DOHH2 (cell line): ENCODE results near the gene EML4.
"Not testable (repeated sequence)": the region's sequence is repeated elsewhere in the genome, so short reads cannot be mapped to it uniquely, and the experiment has no call there.

Experiments
- H3F3A ChIP-seq: fragments of 200-600 bp; sonication (generic), shearing (Covaris generic); 2 replicates; pipeline ENCODE4 v1.6.0; 2016; ENCODE audit warnings: antibody characterized with exemption, mild to moderate bottlenecking; ENCODE audit not compliant: control insufficient read depth, insufficient read depth
- H3K27ac ChIP-seq: fragments of 200-600 bp; sonication (generic); 2 replicates; pipeline ENCODE4 v1.5.1; 2014; ENCODE audit warnings: low read depth, mild to moderate bottlenecking, low read length, moderate library complexity
- H3K27me3 ChIP-seq: fragments of 200-600 bp; sonication (generic); 2 replicates; pipeline ENCODE4 v1.6.1; 2014; ENCODE audit warnings: mild to moderate bottlenecking, low read length, mixed read lengths; ENCODE audit not compliant: control insufficient read depth
- H3K36me3 ChIP-seq: fragments of 200-600 bp; sonication (generic); 2 replicates; pipeline ENCODE4 v1.6.1; 2014; ENCODE audit warnings: mild to moderate bottlenecking, low read length, moderate library complexity, mixed read lengths; ENCODE audit not compliant: control insufficient read depth
- H3K4me1 ChIP-seq: fragments of 200-600 bp; sonication (generic); 2 replicates; pipeline ENCODE4 v1.6.1; 2014; ENCODE audit warnings: mild to moderate bottlenecking, low read length, mixed read lengths; ENCODE audit not compliant: control insufficient read depth
- H3K4me2 ChIP-seq: fragments of 200-600 bp; sonication (generic); 2 replicates; pipeline ENCODE4 v1.6.0; 2014; ENCODE audit warnings: mild to moderate bottlenecking, low read length, moderate library complexity
- H3K4me3 ChIP-seq: fragments of 200-600 bp; sonication (generic); 2 replicates; pipeline ENCODE4 v1.5.1; 2014; ENCODE audit warnings: mild to moderate bottlenecking, low read length, mixed read lengths
- H3K79me2 ChIP-seq: fragments of 200-600 bp; sonication (generic); 2 replicates; pipeline ENCODE4 v1.6.1; 2014; ENCODE audit warnings: mild to moderate bottlenecking, low read length, mixed read lengths; ENCODE audit not compliant: control insufficient read depth
- H3K9me2 ChIP-seq: fragments of 200-600 bp; sonication (generic); replicated peaks from 2 replicates; pipeline ENCODE4 v1.6.1; 2014; ENCODE audit warnings: mild to moderate bottlenecking, low read length, mixed read lengths; ENCODE audit not compliant: control insufficient read depth
- H3K9me3 ChIP-seq: fragments of 200-600 bp; sonication (generic); 2 replicates; pipeline ENCODE4 v1.6.1; 2014; ENCODE audit warnings: antibody characterized with exemption, low read length, mixed read lengths; ENCODE audit not compliant: control insufficient read depth, insufficient read depth
- H4K20me1 ChIP-seq: fragments of 200-600 bp; sonication (generic); 2 replicates; pipeline ENCODE4 v1.6.0; 2014; ENCODE audit warnings: low read depth, mild to moderate bottlenecking, antibody characterized with exemption, low read length, moderate library complexity; ENCODE audit not compliant: control insufficient read depth, insufficient read depth
- EZH2phosphoT487 ChIP-seq: fragments of 200-600 bp; sonication (generic); IDR thresholded peaks from 2 replicates; pipeline ENCODE4 v1.6.1; 2017; ENCODE audit warnings: borderline replicate concordance, mild to moderate bottlenecking, antibody characterized with exemption, low read length, moderate library complexity, mixed read lengths
- TF ChIP-seq, protein P1 (sequence below): fragments of 200-600 bp; sonication (generic); IDR thresholded peaks from one replicate; pipeline ENCODE4 v1.5.1; 2014; ENCODE audit warnings: antibody characterized with exemption, mild to moderate bottlenecking, low read depth, low read length; ENCODE audit not compliant: poor library complexity, severe bottlenecking

EML4 gene

DNA sequence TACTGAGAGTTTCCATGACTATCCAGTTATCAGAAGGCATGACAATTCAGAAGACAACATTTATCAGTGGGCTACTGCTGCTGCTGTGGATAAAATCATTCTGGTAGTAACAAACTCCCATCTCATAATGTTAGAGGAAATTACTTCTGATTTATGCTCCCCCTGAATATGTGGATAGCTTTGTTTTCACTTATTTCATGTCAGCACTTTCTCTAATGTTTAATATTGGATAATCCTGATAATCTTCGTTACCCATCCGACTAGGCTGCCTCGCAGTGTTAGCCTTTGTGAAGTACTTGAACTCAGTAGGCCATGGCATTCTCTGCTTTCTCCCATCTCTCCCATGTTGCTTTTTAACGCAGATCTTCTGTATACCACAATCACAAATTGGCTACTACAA is 163.4 kb downstream of the EML4 start:
- Histone ChIP-seq H3K4me1 (no peaks in the 10 kb centered on the region), H3K9me3 (no peaks in the 10 kb centered on the region), H3K4me3 (no peak overlapping the region), H3K36me3 (peaks cover 54% of the 10 kb centered on the region), H3K9me2 (no peaks in the 10 kb centered on the region), H3K27me3 (no peaks in the 10 kb centered on the region), H4K20me1 (no peaks in the 10 kb centered on the region; the same call in 1 of the 2 replicates), H3K27ac (no peak overlapping the region), H3F3A (peaks cover 6% of the 10 kb centered on the region), H3K79me2 (no peaks in the 10 kb centered on the region), H3K4me2 (no peak overlapping the region)
- TF ChIP-seq EZH2phosphoT487 = no peak
- TF ChIP-seq, protein P1, sequence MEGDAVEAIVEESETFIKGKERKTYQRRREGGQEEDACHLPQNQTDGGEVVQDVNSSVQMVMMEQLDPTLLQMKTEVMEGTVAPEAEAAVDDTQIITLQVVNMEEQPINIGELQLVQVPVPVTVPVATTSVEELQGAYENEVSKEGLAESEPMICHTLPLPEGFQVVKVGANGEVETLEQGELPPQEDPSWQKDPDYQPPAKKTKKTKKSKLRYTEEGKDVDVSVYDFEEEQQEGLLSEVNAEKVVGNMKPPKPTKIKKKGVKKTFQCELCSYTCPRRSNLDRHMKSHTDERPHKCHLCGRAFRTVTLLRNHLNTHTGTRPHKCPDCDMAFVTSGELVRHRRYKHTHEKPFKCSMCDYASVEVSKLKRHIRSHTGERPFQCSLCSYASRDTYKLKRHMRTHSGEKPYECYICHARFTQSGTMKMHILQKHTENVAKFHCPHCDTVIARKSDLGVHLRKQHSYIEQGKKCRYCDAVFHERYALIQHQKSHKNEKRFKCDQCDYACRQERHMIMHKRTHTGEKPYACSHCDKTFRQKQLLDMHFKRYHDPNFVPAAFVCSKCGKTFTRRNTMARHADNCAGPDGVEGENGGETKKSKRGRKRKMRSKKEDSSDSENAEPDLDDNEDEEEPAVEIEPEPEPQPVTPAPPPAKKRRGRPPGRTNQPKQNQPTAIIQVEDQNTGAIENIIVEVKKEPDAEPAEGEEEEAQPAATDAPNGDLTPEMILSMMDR = no peak

DNA sequence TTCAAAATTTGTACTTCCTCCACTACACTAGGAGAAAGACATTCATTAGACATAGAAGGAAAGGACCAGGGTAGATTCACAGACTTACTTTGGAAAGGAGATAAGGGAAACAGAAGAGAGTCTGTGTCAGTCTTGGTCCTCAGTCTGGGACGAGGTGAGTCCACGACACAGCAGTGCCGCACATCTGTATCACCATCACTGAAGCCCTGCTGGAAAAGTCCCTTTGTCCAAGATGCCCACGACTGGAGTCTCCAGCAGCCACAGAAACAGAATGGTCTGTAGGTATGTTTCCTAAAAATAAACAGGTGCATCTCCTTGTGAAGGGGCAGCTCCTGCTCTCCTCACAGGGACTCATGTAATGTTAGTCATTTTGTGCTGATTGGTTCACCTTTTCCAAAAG is 164.4 kb downstream of the EML4 start:
- Histone ChIP-seq H3K27ac (no peak overlapping the region), H3K9me3 (no peaks in the 10 kb centered on the region), H4K20me1 (no peaks in the 10 kb centered on the region), H3K4me3 (no peak overlapping the region), H3K9me2 (no peaks in the 10 kb centered on the region), H3K27me3 (no peaks in the 10 kb centered on the region), H3K4me1 (no peaks in the 10 kb centered on the region), H3F3A (peaks cover 6% of the 10 kb centered on the region), H3K79me2 (no peaks in the 10 kb centered on the region), H3K4me2 (no peak overlapping the region), H3K36me3 (peaks cover 58% of the 10 kb centered on the region)
- no peak for TF ChIP-seq EZH2phosphoT487
- TF ChIP-seq, protein P1 = no peak

DNA sequence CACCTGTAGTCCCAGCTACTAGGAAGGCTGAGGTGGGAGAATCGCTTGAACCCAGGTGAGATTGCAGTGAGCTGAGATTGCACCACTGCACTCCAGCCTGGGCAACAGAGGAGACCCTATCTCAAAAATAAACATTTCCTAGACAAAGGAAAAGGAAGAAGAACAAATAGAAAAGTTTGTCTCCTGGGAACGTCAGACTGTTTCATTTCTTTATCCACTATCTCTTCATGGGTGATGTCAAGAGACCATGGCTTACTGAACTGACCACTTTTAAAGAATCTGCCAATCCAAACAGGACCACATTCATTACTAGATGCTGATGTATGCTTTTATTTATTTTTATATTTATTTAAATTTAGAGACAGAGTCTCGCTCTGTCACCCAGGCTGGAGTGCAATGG is 165.1 kb downstream of the EML4 start:
- Histone ChIP-seq H4K20me1 (no peaks in the 10 kb centered on the region), H3F3A (peaks cover 4% of the 10 kb centered on the region; the same call in 1 of the 2 replicates), H3K4me1 (no peaks in the 10 kb centered on the region), H3K27ac (no peak overlapping the region), H3K4me3 (no peak overlapping the region), H3K9me3 (no peaks in the 10 kb centered on the region), H3K4me2 (no peak overlapping the region), H3K27me3 (no peaks in the 10 kb centered on the region), H3K79me2 (no peaks in the 10 kb centered on the region), H3K36me3 (peaks cover 55% of the 10 kb centered on the region), H3K9me2 (no peaks in the 10 kb centered on the region)
- TF ChIP-seq, protein P1 = no peak
- no peak for TF ChIP-seq EZH2phosphoT487

DNA sequence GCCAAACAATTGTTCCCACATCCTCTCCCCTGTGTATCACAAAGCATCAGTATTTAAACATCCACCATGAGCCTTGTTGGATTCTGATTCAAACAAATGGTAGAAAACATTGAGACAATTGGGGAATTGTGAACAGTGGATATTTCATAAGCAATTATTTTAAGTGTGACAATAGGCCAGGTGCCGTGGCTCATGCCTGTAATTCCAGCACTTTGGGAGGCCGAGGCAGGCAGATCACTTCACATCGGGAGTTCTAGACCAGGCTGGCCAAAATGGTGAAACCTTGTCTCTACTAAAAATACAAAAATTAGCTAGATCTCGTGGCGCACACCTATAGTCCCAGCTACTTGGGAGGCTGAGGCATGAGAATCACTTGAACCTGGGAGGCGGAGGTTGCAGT is 165.7 kb downstream of the EML4 start:
- H3K27ac ChIP-seq, H3F3A ChIP-seq, H3K4me1 ChIP-seq, H4K20me1 ChIP-seq, H3K9me2 ChIP-seq, H3K4me2 ChIP-seq, H3K9me3 ChIP-seq, H3K79me2 ChIP-seq, H3K4me3 ChIP-seq, H3K27me3 ChIP-seq: not testable (repeated sequence)
- H3K36me3 ChIP-seq = peaks cover 52% of the 10 kb centered on the region
